Duodenal mucosa (tissue), 2 donors: ENCODE measurements around the gene INO80.
"Not testable (repeated sequence)": the region's sequence is repeated elsewhere in the genome, so short reads cannot be mapped to it uniquely, and the experiment has no call there.

Experiments used
- H3K27ac ChIP-seq: one replicate; pipeline ENCODE4 v1.7.0; 2013; ENCODE audit warnings: low read depth, low read length
- H3K27me3 ChIP-seq, 2 donors: one replicate each; pipeline ENCODE4 v1.7.0; 2013; ENCODE audit warnings: low read length in 2 of 2, control low read depth in 1 of 2; ENCODE audit not compliant: insufficient read depth in 2 of 2, control insufficient read depth in 1 of 2
- H3K36me3 ChIP-seq, 2 donors: one replicate each; pipeline ENCODE4 v1.7.0; 2013; ENCODE audit warnings: low read length in 2 of 2, control low read depth in 1 of 2; ENCODE audit not compliant: insufficient read depth in 2 of 2, control insufficient read depth in 1 of 2
- H3K4me1 ChIP-seq, 2 donors: one replicate each; pipeline ENCODE4 v1.7.0; 2013; ENCODE audit warnings: low read length in 2 of 2, control low read depth in 1 of 2; ENCODE audit not compliant: insufficient read depth in 2 of 2, control insufficient read depth in 1 of 2
- H3K4me3 ChIP-seq, 2 donors: one replicate each; pipeline ENCODE4 v1.7.0; 2013; ENCODE audit warnings: low read length in 2 of 2, low read depth in 1 of 2
- H3K9ac ChIP-seq, 2 donors: one replicate each; pipeline ENCODE4 v1.7.0; 2013; ENCODE audit warnings: low read length in 2 of 2, low read depth in 1 of 2
- H3K9me3 ChIP-seq, 2 donors: one replicate each; pipeline ENCODE4 v1.7.0; 2013; ENCODE audit warnings: low read length in 2 of 2, control low read depth in 1 of 2; ENCODE audit not compliant: control insufficient read depth in 1 of 2

The INO80 gene

GRCh38 chr15:41139112-41139511 lies 23.0 kb upstream of the INO80 start:
- not testable (repeated sequence) for H3K27ac ChIP-seq, H3K9ac ChIP-seq, H3K27me3 ChIP-seq, H3K4me3 ChIP-seq, H3K4me1 ChIP-seq, H3K36me3 ChIP-seq, H3K9me3 ChIP-seq

- H3K36me3 ChIP-seq, H3K27ac ChIP-seq, H3K4me3 ChIP-seq, H3K27me3 ChIP-seq, H3K4me1 ChIP-seq, H3K9me3 ChIP-seq, H3K9ac ChIP-seq: not testable (repeated sequence)
Measured at GRCh38 chr15:41135580-41135979, 19.5 kb upstream of the INO80 start.

GRCh38 chr15:41133454-41133853 lies 17.4 kb upstream of the INO80 start:
- Histone ChIP-seq H3K9ac (no peak overlapping the region), H3K27me3 (no peaks in the 10 kb centered on the region), H3K27ac (no peak overlapping the region), H3K36me3 (no peaks in the 10 kb centered on the region), H3K9me3 (no peaks in the 10 kb centered on the region), H3K4me1 (no peaks in the 10 kb centered on the region), H3K4me3 (no peak overlapping the region)

GRCh38 chr15:41132094-41132493 lies 16.0 kb upstream of the INO80 start:
- H3K9me3 ChIP-seq, H3K36me3 ChIP-seq, H3K27me3 ChIP-seq, H3K27ac ChIP-seq, H3K4me3 ChIP-seq, H3K9ac ChIP-seq, H3K4me1 ChIP-seq: not testable (repeated sequence)

- H3K4me3 ChIP-seq = no peak overlapping the region
- H3K27me3 ChIP-seq = no peaks in the 10 kb centered on the region
- no peak overlapping the region for H3K9ac ChIP-seq
- H3K27ac ChIP-seq = no peak overlapping the region
- no peaks in the 10 kb centered on the region for H3K4me1 ChIP-seq
- no peaks in the 10 kb centered on the region for H3K36me3 ChIP-seq
- no peaks in the 10 kb centered on the region for H3K9me3 ChIP-seq
Measured at GRCh38 chr15:41128174-41128902, 12.3 kb upstream of the INO80 start.

GRCh38 chr15:41125931-41126642 lies 10.0 kb upstream of the INO80 start:
- no peaks in the 10 kb centered on the region for H3K27me3 ChIP-seq
- H3K4me3 ChIP-seq = no peak overlapping the region
- no peaks in the 10 kb centered on the region for H3K4me1 ChIP-seq
- no peak overlapping the region for H3K9ac ChIP-seq
- no peaks in the 10 kb centered on the region for H3K9me3 ChIP-seq
- H3K27ac ChIP-seq = no peak overlapping the region
- no peaks in the 10 kb centered on the region for H3K36me3 ChIP-seq

GRCh38 chr15:41125063-41125669 lies 9.1 kb upstream of the INO80 start:
- no peaks in the 10 kb centered on the region for H3K4me1 ChIP-seq
- H3K4me3 ChIP-seq = no peak overlapping the region
- no peaks in the 10 kb centered on the region for H3K9me3 ChIP-seq
- H3K36me3 ChIP-seq = no peaks in the 10 kb centered on the region
- no peak overlapping the region for H3K27ac ChIP-seq
- H3K9ac ChIP-seq = no peak overlapping the region
- H3K27me3 ChIP-seq = no peaks in the 10 kb centered on the region

- Histone ChIP-seq H3K9me3 (no peaks in the 10 kb centered on the region), H3K36me3 (no peaks in the 10 kb centered on the region), H3K4me3 (no peak overlapping the region), H3K27ac (no peak overlapping the region), H3K4me1 (no peaks in the 10 kb centered on the region), H3K9ac (no peak overlapping the region), H3K27me3 (no peaks in the 10 kb centered on the region)
Measured at GRCh38 chr15:41124058-41124457, 8.0 kb upstream of the INO80 start.

GRCh38 chr15:41122849-41123248 lies 6.8 kb upstream of the INO80 start:
- Histone ChIP-seq H3K27ac (no peak overlapping the region), H3K4me1 (no peaks in the 10 kb centered on the region), H3K36me3 (no peaks in the 10 kb centered on the region), H3K4me3 (no peak overlapping the region), H3K9me3 (no peaks in the 10 kb centered on the region), H3K9ac (no peak overlapping the region), H3K27me3 (no peaks in the 10 kb centered on the region)

- no peaks in the 10 kb centered on the region for H3K27me3 ChIP-seq
- H3K9me3 ChIP-seq = no peaks in the 10 kb centered on the region
- no peak overlapping the region for H3K27ac ChIP-seq
- no peak overlapping the region for H3K4me3 ChIP-seq
- peaks cover 2 to 3% of the 10 kb centered on the region in 2 donors for H3K4me1 ChIP-seq
- H3K36me3 ChIP-seq = no peaks in the 10 kb centered on the region
- no peak overlapping the region for H3K9ac ChIP-seq
Measured at GRCh38 chr15:41121951-41122350, 5.9 kb upstream of the INO80 start.
